HG03469 (cell line): Measurements from ENCODE around the gene CRYM.
"Not testable (repeated sequence)": the region's sequence is repeated elsewhere in the genome, so short reads cannot be mapped to it uniquely, and the experiment has no call there.

Source experiments
- ATAC-seq: cut with Tn5 transposase; IDR thresholded peaks from one replicate; pipeline ENCODE4 v1.9.1; 2021; ENCODE audit warnings: mild to moderate bottlenecking, moderate library complexity, moderate number of reproducible peaks; ENCODE audit not compliant: unreplicated experiment

CRYM gene

GRCh38 chr16:21250072-21250923, 27.8 kb downstream of the CRYM start:
- no peak for ATAC-seq

- ATAC-seq = not testable (repeated sequence)
These were observed 29.9 kb downstream of the CRYM start for GRCh38 chr16:21248179-21248578.

GRCh38 chr16:21244518-21245215, 33.4 kb downstream of the CRYM start:
- no peak for ATAC-seq

- ATAC-seq = no peak
These were observed 35.3 kb downstream of the CRYM start for GRCh38 chr16:21242756-21243155.

- ATAC-seq = no peak
These were observed 38.4 kb downstream of the CRYM start for GRCh38 chr16:21239646-21240045.

- no peak for ATAC-seq
These were observed 41.3 kb downstream of the CRYM start for GRCh38 chr16:21236831-21237230.

- ATAC-seq = no peak
These were observed 42.9 kb downstream of the CRYM start for GRCh38 chr16:21235199-21235585.

- ATAC-seq = no peak
These were observed 44.5 kb downstream of the CRYM start, which contains the start of gene ANKS4B for GRCh38 chr16:21233521-21234150. TSS of gene ANKS4B (plus strand) at chr16:21233699. CDS start at chr16:21233738, 39 bp downstream.

- ATAC-seq = no peak
These were observed 45.0 kb downstream of the CRYM start for GRCh38 chr16:21233045-21233520.

- ATAC-seq = no peak
These were observed 49.7 kb downstream of the CRYM start for GRCh38 chr16:21228361-21228872.

- no peak for ATAC-seq
These were observed 50.2 kb downstream of the CRYM start for GRCh38 chr16:21227866-21228265.

GRCh38 chr16:21226749-21227148, 51.3 kb downstream of the CRYM start:
- ATAC-seq = no peak

- no peak for ATAC-seq
These were observed 53.3 kb downstream of the CRYM start for GRCh38 chr16:21224800-21225199.

- ATAC-seq = no peak
These were observed 54.3 kb downstream of the CRYM start for GRCh38 chr16:21223787-21224186.

- no peak for ATAC-seq
These were observed 55.4 kb downstream of the CRYM start for GRCh38 chr16:21222495-21223337.

GRCh38 chr16:21219551-21219950, 58.5 kb downstream of the CRYM start:
- ATAC-seq = no peak

GRCh38 chr16:21218153-21218552, 59.9 kb downstream of the CRYM start:
- no peak for ATAC-seq

GRCh38 chr16:21217121-21217520, 61.0 kb downstream of the CRYM start:
- ATAC-seq = no peak

GRCh38 chr16:21214086-21214485, 64.0 kb downstream of the CRYM start:
- no peak for ATAC-seq

GRCh38 chr16:21211486-21211885, 66.6 kb downstream of the CRYM start, which contains the start of gene ZP2:
TSS of gene ZP2 (minus strand) at chr16:21211574. CDS start at chr16:21211547, 27 bp downstream.
- ATAC-seq = no peak
